Inflammatory macrophage treated with lipopolysaccharide for 1 hour (primary cell): ENCODE results near the gene RPS6KL1.

Experiments used
- DNase-seq, 2 donors: peaks; one replicate each; pipeline ENCODE4 v3.0.0-alpha.2; 2020 to 2022

The RPS6KL1 gene

GRCh38 chr14:74952180-74952665 is 29.2 kb upstream of the RPS6KL1 start:
- DNase-seq = no peak

GRCh38 chr14:74951443-74952179 is 28.6 kb upstream of the RPS6KL1 start:
- DNase-seq = no peak

GRCh38 chr14:74950795-74951442 is 27.9 kb upstream of the RPS6KL1 start:
- no peak for DNase-seq

GRCh38 chr14:74949859-74950573 is 27.0 kb upstream of the RPS6KL1 start:
- DNase-seq = no peak

GRCh38 chr14:74949191-74949601 is 26.1 kb upstream of the RPS6KL1 start:
- no peak for DNase-seq

GRCh38 chr14:74948228-74949175 is 25.4 kb upstream of the RPS6KL1 start:
- DNase-seq = no peak

- DNase-seq = no peak
Observed at GRCh38 chr14:74947353-74948227, 24.5 kb upstream of the RPS6KL1 start.

GRCh38 chr14:74946659-74947281 is 23.7 kb upstream of the RPS6KL1 start:
- no peak for DNase-seq

GRCh38 chr14:74945852-74946658 is 23.0 kb upstream of the RPS6KL1 start:
- peak; percentile 39 to 93 for DNase-seq

- peak; percentile 21 to 73 for DNase-seq
Observed at GRCh38 chr14:74945261-74945851, 22.3 kb upstream of the RPS6KL1 start.

GRCh38 chr14:74942608-74943007 is 19.5 kb upstream of the RPS6KL1 start:
- DNase-seq = no peak

GRCh38 chr14:74942181-74942580 is 19.1 kb upstream of the RPS6KL1 start:
- DNase-seq = no peak

- peak; percentile 71 to 84 for DNase-seq
Observed at GRCh38 chr14:74941676-74942097, 18.6 kb upstream of the RPS6KL1 start.

GRCh38 chr14:74940956-74941565 is 18.0 kb upstream of the RPS6KL1 start:
- DNase-seq = no peak

GRCh38 chr14:74938531-74939495 is 15.8 kb upstream of the RPS6KL1 start:
- peak; percentile 37 to 51 for DNase-seq

- no peak for DNase-seq
Observed at GRCh38 chr14:74937171-74937570, 14.1 kb upstream of the RPS6KL1 start.

GRCh38 chr14:74936731-74937130 is 13.7 kb upstream of the RPS6KL1 start:
- DNase-seq = peak; percentile 47 to 64

- DNase-seq = no peak
Observed at GRCh38 chr14:74936151-74936550, 13.1 kb upstream of the RPS6KL1 start.
